H1 (cell line): ENCODE results near the gene SLC27A5. TPM values are rescaled to one million over a fixed set of nuclear protein-coding genes. Genes with fewer than 3 reads are reported as not detected.

Source experiments
- microRNA-seq, 2 experiments: library from miRNA; unstranded; fragments of <30 nt; microRNA quantifications; one replicate each; pipeline versions ENCODE4 to v1.2.0, GENCODE V29; 2016 to 2020; ENCODE audit warnings: borderline microRNAs expressed in 2 of 2, borderline number of aligned reads in 2 of 2, borderline replicate concordance in 1 of 2
- polyA plus RNA-seq, 7 experiments: library from polyadenylated mRNA; depleted of rRNA in 3 of 7; stranded (reverse) in 5 of 7; unstranded in 2 of 7; fragments of >200 nt in 5 of 7; fragments of 200-250 nt in 2 of 7; gene quantifications; 1 replicate in 5 of 7; 2 replicates in 1 of 7; 4 replicates in 1 of 7; pipeline versions ENCODE4 v1.2.1 to v1.2.3, GENCODE V29; 2011 to 2013; ENCODE audit warnings: missing spikeins in 2 of 7, mixed read lengths in 2 of 7
- small RNA-seq: library from polyadenylated mRNA; stranded (forward); fragments of <200 nt; extraction: miRNeasy Mini kit (QIAGEN cat#:217004); gene quantifications from one replicate; pipeline ENCODE3, GENCODE V24; 2013; ENCODE audit not compliant: insufficient read depth
- total RNA-seq: library from RNA; stranded (reverse); fragmentation: NEBNext Ultra II Directional; extraction: Animal tissue kit (Norgen Biotek cat#: 25700); gene quantifications from 2 replicates; pipeline ENCODE4 v1.2.1, GENCODE V29; 2021

SLC27A5 gene
- total and polyA plus RNA-seq, 2 of the 8 experiments (the other 6 are each of a cell fraction or from before 2014, with no cell fraction given), result 25.1 to 80.5 TPM

Small RNAs within 50 kb of the gene (microRNA-seq; reads per million reads assigned to microRNA genes)
- gene MIR6807, result 0.41 to 1.4 reads per million in 2 experiments

Small RNAs within 50 kb of the gene (small RNA-seq; reads per million reads assigned to genes)
- gene MIR6807 (3.6 reads per million, percentile 47 among the genes with 10 or more reads in this experiment), gene RN7SL525P (not detected), gene RN7SL693P (not detected), gene RNU6-1337P (not detected)

Other genes with a start within 250 kb of the SLC27A5 start
- 20.5 and 21.5 TPM in 2 replicates for gene ZNF8, start 233.0 kb downstream of the SLC27A5 start, total RNA-seq
- 9.2 and 9.8 TPM in 2 replicates for gene ZNF8, start 233.0 kb downstream of the SLC27A5 start, polyA plus RNA-seq (2011; rRNA removed)
- gene ERVK3-1, start 206.6 kb downstream of the SLC27A5 start, total RNA-seq, result 30.6 and 31.5 TPM in 2 replicates
- gene ERVK3-1, start 206.6 kb downstream of the SLC27A5 start, polyA plus RNA-seq (2011; rRNA removed), result 28.1 and 29.9 TPM in 2 replicates
- gene ZSCAN22, start 185.0 kb downstream of the SLC27A5 start, total RNA-seq, result 3.1 and 3.2 TPM in 2 replicates
- 2.6 and 3.3 TPM in 2 replicates for gene ZSCAN22, start 185.0 kb downstream of the SLC27A5 start, polyA plus RNA-seq (2011; rRNA removed)
- gene A1BG, start 158.5 kb downstream of the SLC27A5 start, total RNA-seq, result 19.9 and 20.8 TPM in 2 replicates
- gene A1BG, start 158.5 kb downstream of the SLC27A5 start, polyA plus RNA-seq (2011; rRNA removed), result 69.6 and 108 TPM in 2 replicates
- 0.93 and 1.0 TPM in 2 replicates for gene ZNF497, start 149.2 kb downstream of the SLC27A5 start, total RNA-seq
- 1.4 and 2.0 TPM in 2 replicates for gene ZNF497, start 149.2 kb downstream of the SLC27A5 start, polyA plus RNA-seq (2011; rRNA removed)
- gene ZNF837, start 131.0 kb downstream of the SLC27A5 start, total RNA-seq, result 1.9 and 2.7 TPM in 2 replicates
- 3.3 and 6.6 TPM in 2 replicates for gene ZNF837, start 131.0 kb downstream of the SLC27A5 start, polyA plus RNA-seq (2011; rRNA removed)
- 1,554 and 1,557 TPM in 2 replicates for gene RPS5, start 124.7 kb downstream of the SLC27A5 start, total RNA-seq
- 5,731 and 5,910 TPM in 2 replicates for gene RPS5, start 124.7 kb downstream of the SLC27A5 start, polyA plus RNA-seq (2011; rRNA removed)
- 1.0 and 1.2 TPM in 2 replicates for gene RNF225, start 116.3 kb downstream of the SLC27A5 start, total RNA-seq
- gene RNF225, start 116.3 kb downstream of the SLC27A5 start, polyA plus RNA-seq (2011; rRNA removed), result 0.17 TPM in 2 replicates
- gene ZNF584, start 103.3 kb downstream of the SLC27A5 start, total RNA-seq, result 4.5 and 5.2 TPM in 2 replicates
- 2.5 and 2.7 TPM in 2 replicates for gene ZNF584, start 103.3 kb downstream of the SLC27A5 start, polyA plus RNA-seq (2011; rRNA removed)
- 1.5 and 1.9 TPM in 2 replicates for gene ZNF132, start 71.8 kb downstream of the SLC27A5 start, total RNA-seq
- gene ZNF132, start 71.8 kb downstream of the SLC27A5 start, polyA plus RNA-seq (2011; rRNA removed), result 0.86 and 0.89 TPM in 2 replicates
- 5.3 and 6.0 TPM in 2 replicates for gene ZNF324B, start 60.4 kb downstream of the SLC27A5 start, total RNA-seq
- gene ZNF324B, start 60.4 kb downstream of the SLC27A5 start, polyA plus RNA-seq (2011; rRNA removed), result 2.9 and 3.5 TPM in 2 replicates
- 5.8 and 6.4 TPM in 2 replicates for gene ZNF324, start 44.9 kb downstream of the SLC27A5 start, total RNA-seq
- 5.1 and 6.7 TPM in 2 replicates for gene ZNF324, start 44.9 kb downstream of the SLC27A5 start, polyA plus RNA-seq (2011; rRNA removed)
- gene ZNF446, start 35.6 kb downstream of the SLC27A5 start, total RNA-seq, result 4.1 and 4.3 TPM in 2 replicates
- gene ZNF446, start 35.6 kb downstream of the SLC27A5 start, polyA plus RNA-seq (2011; rRNA removed), result 5.5 and 8.2 TPM in 2 replicates
- gene ZBTB45, start 7.8 kb upstream of the SLC27A5 start, total RNA-seq, result 16.9 and 17.3 TPM in 2 replicates
- 17.2 and 31.4 TPM in 2 replicates for gene ZBTB45, start 7.8 kb upstream of the SLC27A5 start, polyA plus RNA-seq (2011; rRNA removed)
- gene TRIM28, start 32.1 kb upstream of the SLC27A5 start, total RNA-seq, result 1,398 and 1,433 TPM in 2 replicates
- 1,442 and 2,243 TPM in 2 replicates for gene TRIM28, start 32.1 kb upstream of the SLC27A5 start, polyA plus RNA-seq (2011; rRNA removed)
- gene CHMP2A, start 43.1 kb upstream of the SLC27A5 start, total RNA-seq, result 70.0 and 75.8 TPM in 2 replicates
- gene CHMP2A, start 43.1 kb upstream of the SLC27A5 start, polyA plus RNA-seq (2011; rRNA removed), result 115 and 132 TPM in 2 replicates
- gene UBE2M, start 46.6 kb upstream of the SLC27A5 start, total RNA-seq, result 114 and 119 TPM in 2 replicates
- gene UBE2M, start 46.6 kb upstream of the SLC27A5 start, polyA plus RNA-seq (2011; rRNA removed), result 91.8 and 93.8 TPM in 2 replicates
- 15.2 and 15.5 TPM in 2 replicates for gene MZF1, start 61.3 kb upstream of the SLC27A5 start, total RNA-seq
- 25.0 and 38.0 TPM in 2 replicates for gene MZF1, start 61.3 kb upstream of the SLC27A5 start, polyA plus RNA-seq (2011; rRNA removed)